NCI-H1105 (cell line): Measurements from ENCODE around the gene LGALS1.
"Not testable (repeated sequence)": the region's sequence is repeated elsewhere in the genome, so short reads cannot be mapped to it uniquely, and the experiment has no call there.

Experiments
- DNase-seq: peaks from one replicate; lab custom pipeline; 2025; lab: John Stamatoyannopoulos, UW

The LGALS1 gene

DNA sequence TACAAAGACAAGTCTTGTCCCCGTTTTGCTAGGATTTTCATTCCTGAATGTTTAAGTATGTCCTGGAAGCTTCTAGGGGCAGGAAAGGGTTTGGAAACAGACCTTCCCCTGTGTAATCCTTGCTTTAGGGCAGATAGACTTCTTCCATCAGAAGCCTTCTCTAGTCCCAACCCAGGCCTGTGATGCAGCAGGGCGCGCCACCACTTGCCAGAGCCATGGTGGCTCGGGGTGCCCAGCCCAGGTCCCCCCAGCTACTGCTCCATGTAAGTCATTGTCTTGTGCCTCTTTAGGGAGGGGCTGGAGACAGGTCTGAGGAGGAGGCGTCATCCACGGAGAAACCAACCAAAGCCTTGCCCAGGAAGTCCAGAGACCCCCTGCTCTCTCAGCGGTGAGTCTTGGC is 15.0 kb downstream of the LGALS1 start:
- DNase-seq = no peak

DNA sequence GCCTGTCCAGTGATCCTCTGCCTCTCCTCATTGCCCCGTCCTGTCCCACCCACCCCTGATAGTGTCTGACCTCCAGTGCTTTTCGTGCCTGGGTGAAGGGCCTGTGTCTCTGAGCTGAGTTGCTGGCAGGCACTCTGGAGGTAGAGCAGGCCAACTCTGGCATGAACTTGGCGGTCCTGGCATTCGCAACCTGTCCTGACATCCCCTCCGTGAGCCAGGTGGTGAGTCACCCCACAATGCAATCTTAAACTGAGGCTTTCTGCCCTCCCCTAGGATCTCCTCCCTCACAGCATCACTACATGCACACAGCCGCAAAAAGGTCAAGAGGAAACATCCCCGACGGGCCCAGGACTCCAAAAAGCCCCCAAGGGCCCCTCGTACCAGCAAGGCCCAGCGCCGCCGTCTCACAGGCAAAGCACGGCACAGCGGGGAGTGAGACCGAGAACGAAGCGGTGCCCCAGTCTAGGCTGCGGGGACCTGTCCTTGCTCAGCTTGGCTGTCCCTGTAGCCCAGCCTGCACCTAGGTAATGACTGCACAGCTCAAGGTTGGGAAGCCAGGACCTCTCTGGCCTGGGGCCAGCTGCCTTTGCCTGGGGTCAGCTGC is 15.6 kb downstream of the LGALS1 start:
- DNase-seq = no peak

DNA sequence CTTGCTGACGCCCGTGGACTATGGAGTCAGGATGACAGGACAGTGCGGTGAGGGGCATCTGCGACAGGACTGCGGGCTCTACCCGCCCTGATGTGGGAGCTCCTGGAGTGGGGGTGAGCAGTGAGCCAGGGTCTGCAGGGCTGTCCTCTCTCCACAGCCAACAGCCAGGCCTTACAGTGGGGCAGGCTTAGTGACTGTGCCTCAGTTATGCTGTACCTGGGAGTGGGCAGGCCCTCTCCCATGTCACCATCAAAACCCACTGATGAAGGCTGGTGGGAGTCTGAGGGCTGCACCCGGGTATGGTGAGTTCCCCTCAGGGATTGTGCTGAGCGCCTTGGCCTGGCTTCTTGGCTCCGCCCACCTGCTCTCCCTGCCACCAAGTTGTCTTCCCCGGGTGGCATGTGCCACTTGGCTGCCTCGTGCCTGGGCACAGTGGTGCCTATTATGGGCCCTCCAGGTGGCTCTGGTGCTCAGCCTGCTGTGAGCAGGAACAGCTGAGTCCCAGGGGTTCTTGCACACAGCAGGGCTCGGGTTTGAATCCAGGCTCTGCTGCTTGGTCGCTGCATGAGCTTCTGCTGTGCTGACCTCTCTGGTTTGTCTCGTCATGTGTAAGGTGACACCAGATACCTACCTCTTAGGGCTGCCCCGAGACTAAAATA is 17.3 kb downstream of the LGALS1 start:
- DNase-seq = no peak

GRCh38 chr22:37694131-37694530 is 18.7 kb downstream of the LGALS1 start:
- DNase-seq = not testable (repeated sequence)

DNA sequence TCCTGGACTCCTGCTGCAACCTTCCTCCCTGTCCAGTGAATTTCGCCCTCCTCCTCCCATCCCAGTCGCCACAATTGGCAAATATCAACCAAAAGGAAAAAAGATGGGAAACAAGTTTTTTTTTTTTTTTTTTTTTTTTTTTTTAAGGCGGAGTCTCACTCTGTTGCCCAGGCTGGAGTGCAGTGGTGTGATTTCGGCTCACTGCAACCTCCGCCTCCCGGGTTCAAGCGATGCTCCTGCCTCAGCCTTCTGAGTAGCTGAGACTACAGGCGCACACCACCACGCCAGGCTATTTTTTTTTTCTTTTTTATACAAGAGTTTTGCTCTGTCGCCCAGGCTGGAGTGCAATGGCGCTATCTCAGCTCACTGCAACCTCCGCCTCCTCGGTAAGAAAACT is 20.8 kb downstream of the LGALS1 start:
- DNase-seq = not testable (repeated sequence)

DNA sequence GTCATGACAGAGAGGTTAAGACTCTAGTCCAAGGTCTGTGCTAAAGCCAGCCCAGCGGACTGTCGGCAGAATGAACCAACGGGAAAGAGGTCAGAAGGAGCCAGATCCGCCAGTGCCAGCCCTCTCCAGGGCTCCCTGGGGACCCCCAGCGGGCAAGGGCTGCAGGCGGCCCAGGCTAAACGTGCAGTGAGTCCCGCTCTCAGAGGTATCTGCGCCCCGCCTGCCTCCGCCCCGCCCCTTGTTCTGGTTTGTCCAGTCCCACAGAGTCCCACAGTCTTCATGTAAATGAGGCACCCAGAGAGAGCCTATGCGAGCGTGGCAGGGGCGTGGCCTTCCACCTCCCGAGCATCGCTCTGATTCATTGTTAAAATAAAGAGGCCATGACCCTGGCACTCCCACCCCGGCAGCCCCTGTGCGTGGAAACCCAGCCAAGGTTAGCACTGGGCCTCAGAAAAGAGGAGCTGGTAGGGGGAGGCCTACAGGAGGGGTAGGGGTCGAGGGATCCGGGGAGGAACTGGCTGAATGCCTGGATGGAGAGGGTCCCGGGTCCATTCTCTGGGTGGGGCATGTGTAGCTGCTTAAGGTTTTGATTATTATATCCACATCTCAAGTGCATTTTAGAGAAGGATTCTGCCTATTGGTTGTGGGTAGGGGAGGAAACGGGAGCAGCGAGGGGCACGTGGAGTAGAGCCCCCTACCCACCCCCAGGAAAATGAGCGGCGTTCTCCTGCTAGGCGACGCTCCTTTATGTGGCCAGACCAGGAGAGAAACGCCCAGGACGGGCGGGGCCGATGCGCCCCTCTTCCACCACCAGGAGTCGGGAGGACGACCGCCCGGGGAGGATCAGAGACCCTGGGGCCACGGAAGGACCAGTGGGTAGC is 21.5 kb downstream of the LGALS1 start, which contains the start of gene TRIOBP:
TRIOBP (plus strand) TSS at position 392 of the 881 bp plus-strand sequence. CDS start 4,318 bp downstream, outside the sequence.
- no peak for DNase-seq

GRCh38 chr22:37697538-37697835 is 22.1 kb downstream of the LGALS1 start:
- DNase-seq = no peak

- no peak for DNase-seq
Observed at GRCh38 chr22:37701141-37701786, 25.8 kb downstream of the LGALS1 start.

GRCh38 chr22:37703906-37704305 is 28.5 kb downstream of the LGALS1 start:
- no peak for DNase-seq

DNA sequence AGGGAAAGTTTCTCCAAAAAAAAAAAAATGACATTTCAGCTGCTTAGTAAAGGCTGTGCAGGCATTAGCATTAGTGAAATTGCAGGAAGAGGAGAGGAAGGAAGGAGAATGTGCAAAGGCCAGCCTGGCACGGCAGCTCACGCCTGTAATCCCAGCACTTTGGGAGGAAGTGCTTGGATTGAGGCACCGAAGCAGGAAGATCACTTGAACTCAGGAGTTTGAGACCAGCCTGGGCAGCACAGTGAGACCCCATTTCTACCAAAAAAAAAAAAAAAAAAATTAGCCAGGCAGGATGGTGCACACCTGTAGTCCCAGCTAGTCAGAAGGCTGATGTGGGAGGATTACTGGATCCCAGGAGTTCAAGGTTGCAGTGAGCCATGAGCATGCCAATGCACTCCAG is 29.2 kb downstream of the LGALS1 start:
- DNase-seq = no peak

DNA sequence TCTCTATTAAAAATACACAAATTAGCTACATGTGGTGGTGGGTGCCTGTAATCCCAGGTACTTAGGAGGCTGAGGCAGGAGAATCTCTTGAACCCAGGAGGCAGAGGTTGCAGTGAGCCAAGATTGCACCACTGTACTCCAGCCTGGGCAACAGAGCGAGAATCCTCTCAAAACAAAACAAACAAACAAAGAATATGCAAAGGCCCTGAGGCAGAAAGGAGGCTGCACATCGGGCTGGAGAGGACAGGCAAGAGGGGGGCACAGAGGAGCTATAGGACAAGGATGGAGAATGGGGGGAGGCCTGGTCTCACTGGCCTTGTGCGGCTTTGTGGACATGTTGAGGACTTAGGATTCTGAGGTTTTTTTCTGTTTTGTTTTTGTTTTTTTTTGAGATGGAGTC is 29.8 kb downstream of the LGALS1 start:
- DNase-seq = no peak

DNA sequence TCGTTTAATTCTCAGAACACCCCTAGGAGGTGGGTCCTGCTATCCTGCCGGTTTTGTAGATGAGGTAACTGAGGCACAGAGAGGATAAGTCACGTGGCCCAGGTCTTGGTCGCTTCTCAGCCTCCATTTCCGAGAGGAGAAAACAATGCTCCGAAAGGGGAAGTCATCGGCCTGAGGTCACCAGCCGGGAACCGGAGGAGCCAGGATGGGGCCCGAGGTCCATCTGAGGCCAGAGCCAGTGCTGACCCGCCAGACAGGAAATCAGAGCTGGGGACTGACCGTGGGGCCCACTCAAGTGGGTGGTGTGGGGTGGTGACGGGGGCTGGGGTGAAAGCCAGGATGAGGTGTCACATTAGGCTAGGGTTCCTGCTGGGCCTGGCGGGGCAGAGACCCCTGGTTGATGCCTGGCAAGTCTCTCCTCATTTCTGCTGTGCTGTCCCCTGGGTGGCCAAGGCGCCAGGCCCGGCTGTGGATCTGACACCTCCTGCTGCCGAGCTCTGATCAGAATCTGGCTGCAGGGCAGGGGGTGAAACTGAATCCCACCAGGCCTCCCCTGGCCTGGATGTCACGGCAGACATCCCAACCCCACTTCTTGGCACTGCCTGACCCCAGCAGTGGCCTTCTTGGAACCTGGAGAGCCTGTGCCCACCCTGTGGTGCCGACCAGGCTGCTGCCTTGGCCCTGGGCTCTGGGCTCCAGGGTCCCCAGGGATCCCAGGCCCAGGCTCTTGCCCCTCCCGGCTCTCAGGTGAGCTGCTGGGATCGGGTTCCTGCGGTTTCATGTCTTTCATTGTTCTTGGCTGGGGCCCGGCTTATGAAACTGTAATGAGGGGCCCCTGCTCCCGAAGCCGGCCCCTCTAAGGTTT is 33.4 kb downstream of the LGALS1 start:
- DNase-seq = no peak

DNA sequence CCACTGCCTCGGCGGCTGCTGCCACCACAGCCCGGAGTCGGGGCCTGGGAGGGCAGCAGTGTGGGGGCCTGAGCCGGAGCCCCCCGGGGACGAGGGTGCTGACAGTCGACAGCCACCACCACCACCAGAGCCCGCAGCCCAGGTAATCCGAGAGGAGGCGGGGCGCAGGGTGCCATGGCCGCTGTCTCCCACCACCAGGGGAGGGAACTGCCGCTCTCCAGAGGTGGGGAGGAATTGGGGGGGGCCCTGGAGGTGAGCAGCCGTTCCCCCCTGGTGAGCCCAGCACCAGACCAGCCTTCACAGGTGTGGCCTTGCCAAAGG is 34.0 kb downstream of the LGALS1 start:
- DNase-seq = no peak

- DNase-seq = no peak
Observed at GRCh38 chr22:37710675-37711074, 35.2 kb downstream of the LGALS1 start.

DNA sequence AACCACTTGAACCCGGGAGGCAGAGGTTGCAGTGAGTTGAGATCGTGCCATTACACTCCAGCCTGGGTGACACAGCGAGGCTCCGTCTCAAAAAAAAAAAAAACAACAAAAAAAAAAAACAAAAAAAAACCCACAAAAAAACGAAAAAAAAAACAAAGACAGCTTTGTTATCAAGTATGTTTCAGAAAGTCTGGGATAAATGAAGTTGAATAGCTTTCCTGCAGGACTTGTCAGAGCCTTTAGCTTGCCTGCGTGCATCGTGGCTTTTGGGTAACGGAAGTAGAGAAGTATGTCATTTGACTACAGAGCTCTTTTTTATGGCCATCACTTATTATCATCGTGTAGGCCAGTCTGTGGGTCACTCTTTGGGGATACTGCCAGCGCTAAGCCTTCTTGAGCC is 36.1 kb downstream of the LGALS1 start:
- DNase-seq = no peak

GRCh38 chr22:37713761-37714160 is 38.3 kb downstream of the LGALS1 start:
- DNase-seq = no peak

- DNase-seq = no peak
Observed at GRCh38 chr22:37714634-37715033, 39.2 kb downstream of the LGALS1 start.

DNA sequence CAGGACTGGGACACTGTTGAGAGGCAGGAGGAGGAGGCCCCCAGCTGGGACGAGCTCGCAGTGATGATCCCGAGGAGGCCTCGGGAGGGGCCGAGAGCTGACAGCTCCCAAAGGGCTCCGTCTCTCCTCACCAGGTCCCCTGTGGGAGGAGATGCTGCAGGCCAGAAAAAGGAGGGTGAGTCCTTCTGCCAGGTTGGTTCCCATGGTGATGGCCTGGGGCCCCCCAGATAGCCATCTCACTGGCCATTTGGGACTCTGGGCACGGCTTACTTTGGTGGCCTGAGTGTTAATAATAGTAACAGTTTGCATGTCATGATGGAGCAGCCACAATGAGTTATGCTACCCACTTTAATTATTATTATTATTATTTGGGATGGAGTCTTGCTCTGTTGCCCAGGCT is 40.3 kb downstream of the LGALS1 start:
- DNase-seq = no peak

DNA sequence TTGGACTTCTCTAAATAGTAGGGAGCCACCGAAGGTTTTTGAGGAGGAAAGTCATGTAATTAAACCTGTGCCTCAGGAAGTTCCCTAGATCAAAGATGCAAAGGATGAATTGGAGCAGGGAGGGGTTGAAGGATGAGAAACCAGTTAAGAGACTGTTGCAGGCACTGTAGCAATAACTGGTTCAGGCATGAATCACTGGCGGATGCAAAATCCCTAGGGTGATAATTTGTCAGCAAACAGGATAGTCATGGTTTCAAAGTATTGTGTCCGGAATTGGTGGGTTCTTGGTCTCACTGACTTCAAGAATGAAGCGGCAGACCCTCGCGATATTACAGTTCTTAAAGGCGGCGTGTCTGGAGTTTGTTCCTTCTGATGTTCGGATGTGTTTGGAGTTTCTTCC is 41.3 kb downstream of the LGALS1 start:
- DNase-seq = no peak

DNA sequence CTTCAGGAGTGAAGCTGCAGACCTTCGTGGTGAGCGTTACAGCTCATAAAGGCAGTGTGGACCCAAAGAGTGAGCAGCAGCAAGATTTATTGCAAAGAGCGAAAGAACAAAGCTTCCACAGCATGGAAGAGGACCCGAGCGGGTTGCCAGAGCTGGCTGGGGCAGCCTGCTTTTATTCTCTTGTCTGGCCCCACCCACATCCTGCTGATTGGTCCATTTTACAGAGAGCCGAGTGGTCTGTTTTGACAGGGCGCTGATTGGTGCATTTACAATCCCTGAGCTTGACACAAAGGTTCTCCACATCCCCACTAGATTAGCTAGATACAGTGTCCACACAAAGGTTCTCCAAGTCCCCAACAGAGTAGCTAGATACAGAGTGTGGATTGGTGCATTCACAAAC is 41.8 kb downstream of the LGALS1 start:
- not testable (repeated sequence) for DNase-seq

DNA sequence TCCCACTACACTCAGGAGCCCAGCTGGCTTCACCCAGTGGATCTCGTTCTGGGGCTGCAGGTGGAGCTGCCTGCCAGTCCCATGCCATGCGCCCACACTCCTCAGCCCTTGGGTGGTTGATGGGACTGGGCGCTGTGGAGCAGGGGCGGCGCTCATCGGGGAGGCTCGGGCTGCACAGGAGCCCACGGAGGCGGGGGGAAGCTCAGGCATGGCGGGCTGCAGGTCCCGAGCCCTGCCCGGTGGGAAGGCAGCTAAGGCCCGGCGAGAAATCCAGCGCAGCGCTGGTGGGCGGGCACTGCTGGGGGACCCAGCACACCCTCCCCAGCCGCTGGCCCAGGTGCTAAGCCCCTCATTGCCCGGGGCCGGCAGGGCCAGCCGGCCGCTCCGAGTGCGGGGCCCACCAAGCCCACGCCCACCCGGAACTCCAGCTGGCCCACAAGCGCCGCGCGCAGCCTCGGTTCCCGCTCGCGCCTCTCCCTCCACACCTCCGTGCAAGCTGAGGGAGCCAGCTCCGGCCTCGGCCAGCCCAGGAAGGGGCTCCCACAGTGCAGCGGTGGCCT is 42.4 kb downstream of the LGALS1 start:
- DNase-seq = not testable (repeated sequence)
